Memory B cell (primary cell): ENCODE results near the gene BCAR1.

Experiments used
- ATAC-seq: fragments of 150-1000 bp; cut with Tn5 transposase; 2 replicates; pipeline ENCODE4 v1.10.0; 2021; ENCODE audit warnings: low read depth, mild to moderate bottlenecking, moderate library complexity
- DNase-seq, 2 donors: peaks; one replicate each; pipeline ENCODE4 v3.0.0; 2022; ENCODE audit warnings: low spot score in 2 of 2
- H3K27ac Mint-ChIP-seq: one replicate; pipeline ENCODE4 v1.8.0; 2022; ENCODE audit warnings: mild to moderate bottlenecking, moderate library complexity, mixed read lengths
- H3K27me3 Mint-ChIP-seq: one replicate; pipeline ENCODE4 v1.8.0; 2022; ENCODE audit warnings: mixed read lengths
- H3K36me3 Mint-ChIP-seq: one replicate; pipeline ENCODE4 v1.8.0; 2022; ENCODE audit warnings: mild to moderate bottlenecking, mixed read lengths
- H3K4me1 Mint-ChIP-seq: one replicate; pipeline ENCODE4 v1.8.0; 2022; ENCODE audit warnings: mixed read lengths
- H3K4me3 Mint-ChIP-seq: one replicate; pipeline ENCODE4 v1.8.0; 2022; ENCODE audit warnings: mild to moderate bottlenecking, moderate library complexity, mixed read lengths
- H3K9me3 Mint-ChIP-seq: one replicate; pipeline ENCODE4 v1.8.0; 2022; ENCODE audit warnings: mixed read lengths

BCAR1 gene

DNA sequence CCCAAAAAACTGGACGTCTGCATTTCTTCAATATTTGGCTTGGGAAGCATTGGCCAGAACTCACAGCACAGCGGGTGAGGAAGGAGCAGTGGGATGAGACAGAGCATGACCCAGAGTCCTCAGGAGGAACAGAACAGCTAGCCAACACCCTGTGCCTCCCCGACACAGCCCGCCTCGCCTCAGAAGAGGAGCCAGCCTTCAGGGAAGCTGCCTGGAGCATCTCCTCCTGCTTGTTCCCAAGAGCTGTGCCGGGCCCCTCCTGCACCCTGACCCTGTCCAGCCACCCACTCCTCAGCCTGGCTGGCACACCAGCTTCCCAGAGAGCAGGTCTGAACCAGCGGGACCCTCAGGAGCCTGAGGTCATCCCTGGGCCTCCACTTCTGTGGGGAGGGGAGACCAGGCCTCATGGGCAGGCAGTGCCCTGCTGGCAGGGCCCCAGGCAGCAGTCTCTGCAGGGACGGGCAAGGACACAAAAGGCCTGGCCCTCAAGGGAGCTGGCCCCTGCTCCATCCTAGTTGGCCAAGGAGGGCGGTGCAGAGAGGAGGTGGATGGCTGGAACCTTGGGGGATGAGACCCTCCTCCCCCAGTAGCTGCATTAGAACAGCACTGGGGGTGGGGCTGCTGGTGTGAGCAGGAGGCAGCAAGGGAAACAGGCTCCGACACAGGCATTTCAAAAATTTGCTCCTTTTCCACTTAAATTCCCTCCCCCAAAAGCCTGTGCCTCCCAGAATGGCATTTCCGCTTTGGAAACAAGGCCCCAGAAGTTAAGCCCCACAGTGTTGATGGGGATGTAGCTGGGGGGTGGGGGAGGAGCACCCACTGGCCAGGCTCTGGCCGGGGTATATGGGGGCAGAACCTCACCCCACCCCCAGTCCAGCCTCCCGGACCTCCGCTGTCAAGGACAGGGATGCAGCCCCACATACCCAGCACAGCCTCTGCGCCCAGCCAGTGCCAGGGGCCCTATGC, 1.8 kb upstream of the BCAR1 start:
- DNase-seq (no peak), ATAC-seq (no peak)
- Mint-ChIP-seq H3K4me3 (no peak overlapping the region), H3K9me3 (no peaks in the 10 kb centered on the region), H3K27ac (no peak overlapping the region), H3K36me3 (no peaks in the 10 kb centered on the region), H3K27me3 (peaks cover 26% of the 10 kb centered on the region), H3K4me1 (peaks cover 7% of the 10 kb centered on the region)

DNA sequence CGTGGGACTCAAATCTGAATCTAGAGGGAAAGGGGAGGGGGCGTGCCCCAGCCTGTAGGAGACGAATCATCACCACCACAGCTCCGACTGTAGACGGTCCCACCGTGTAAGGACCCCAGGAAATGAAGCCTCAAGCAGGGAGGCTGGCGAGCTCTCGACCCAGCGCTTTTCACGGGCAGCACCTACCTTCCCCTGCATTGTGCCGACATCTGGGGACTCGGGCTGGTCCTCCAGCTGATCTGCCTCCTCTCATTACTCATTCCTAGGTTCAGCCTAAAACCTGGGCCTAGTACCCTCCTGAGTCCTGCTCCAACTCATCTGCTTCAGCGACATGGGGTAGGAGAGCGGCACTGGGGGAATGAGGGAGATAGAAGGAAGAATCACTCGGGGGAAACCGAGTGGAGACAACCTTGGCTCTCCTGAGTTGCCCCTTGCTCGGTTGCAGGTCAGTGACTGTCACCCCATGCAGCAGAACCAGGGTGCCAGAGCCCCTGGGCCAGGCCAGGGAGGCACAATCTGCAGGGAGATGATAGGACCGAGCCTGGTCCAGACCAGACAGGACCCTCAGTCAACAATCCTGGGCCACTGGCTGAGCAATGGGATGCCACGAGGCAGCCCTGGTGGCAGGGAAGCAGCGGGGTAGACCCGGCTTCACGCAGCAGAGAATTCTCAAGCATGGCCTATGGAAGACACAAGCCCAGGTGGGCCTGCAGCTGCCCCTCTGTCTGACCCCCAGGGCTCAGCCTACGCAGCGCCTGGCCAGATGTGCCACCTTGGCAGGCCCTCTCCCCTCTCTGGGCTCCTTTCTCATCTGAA, 833 bp upstream of the BCAR1 start:
- ATAC-seq (no peak), DNase-seq (no peak)
- Mint-ChIP-seq H3K4me1 (peaks cover 9% of the 10 kb centered on the region), H3K4me3 (peak overlapping the region; percentile 85), H3K36me3 (no peaks in the 10 kb centered on the region), H3K9me3 (no peaks in the 10 kb centered on the region), H3K27me3 (peaks cover 28% of the 10 kb centered on the region), H3K27ac (no peak overlapping the region)

GRCh38 chr16:75250809-75251279, 580 bp downstream of the BCAR1 start:
- Mint-ChIP-seq H3K9me3 (no peaks in the 10 kb centered on the region), H3K4me1 (peaks cover 9% of the 10 kb centered on the region), H3K4me3 (peak overlapping the region; percentile 41), H3K27me3 (peaks cover 35% of the 10 kb centered on the region), H3K36me3 (no peaks in the 10 kb centered on the region), H3K27ac (no peak overlapping the region)
- peak; percentile 19 for ATAC-seq
- DNase-seq, result no peak

DNA sequence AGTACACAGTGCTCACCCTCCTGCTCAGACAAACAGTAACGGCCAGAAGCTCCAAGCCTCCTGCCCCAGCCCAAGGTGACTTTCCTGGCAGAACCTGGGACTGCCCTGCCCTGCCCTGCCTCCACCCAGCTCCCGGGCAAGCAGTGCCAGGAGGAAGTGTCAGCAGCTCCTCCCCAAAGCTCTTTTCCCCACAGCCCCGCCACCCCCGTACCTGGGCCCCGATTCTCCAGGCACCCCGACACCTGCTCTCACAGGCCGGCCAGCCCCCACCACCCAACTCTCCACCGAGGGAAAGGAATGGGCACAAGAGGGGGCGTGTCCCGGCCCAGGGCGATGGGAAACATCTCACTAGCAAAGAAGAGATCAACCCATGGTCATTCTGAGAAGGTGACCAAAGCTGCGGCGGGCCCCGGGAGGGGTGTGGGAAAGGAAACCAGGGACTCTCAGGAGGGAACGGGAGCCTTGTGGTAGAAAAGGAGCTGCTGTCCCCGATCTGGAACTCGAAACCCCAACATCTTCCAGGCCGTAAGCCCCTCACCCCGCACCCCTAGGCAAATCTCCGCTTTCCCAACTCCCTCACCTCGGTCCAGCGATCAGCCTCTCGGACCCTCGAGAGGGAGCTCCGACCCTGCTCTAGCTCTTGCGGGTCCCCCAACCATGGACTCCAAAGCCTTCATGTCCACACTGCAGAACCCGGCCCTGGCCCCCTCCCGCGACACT, 1.2 kb downstream of the BCAR1 start:
- Mint-ChIP-seq H3K27me3 (peaks cover 36% of the 10 kb centered on the region), H3K9me3 (no peaks in the 10 kb centered on the region), H3K4me3 (peak overlapping the region; percentile 41), H3K36me3 (no peaks in the 10 kb centered on the region), H3K27ac (no peak overlapping the region), H3K4me1 (peaks cover 9% of the 10 kb centered on the region)
- ATAC-seq (peak; percentile 8), DNase-seq (no peak)

GRCh38 chr16:75249441-75249840, 2.0 kb downstream of the BCAR1 start:
- H3K4me1 Mint-ChIP-seq, result peaks cover 14% of the 10 kb centered on the region
- peaks cover 36% of the 10 kb centered on the region for H3K27me3 Mint-ChIP-seq
- H3K36me3 Mint-ChIP-seq, result no peaks in the 10 kb centered on the region
- DNase-seq (no peak), ATAC-seq (no peak)
- no peak overlapping the region for H3K27ac Mint-ChIP-seq
- H3K9me3 Mint-ChIP-seq, result no peaks in the 10 kb centered on the region
- H3K4me3 Mint-ChIP-seq, result no peak overlapping the region

- no peak overlapping the region for H3K4me3 Mint-ChIP-seq
- no peak overlapping the region for H3K27ac Mint-ChIP-seq
- H3K36me3 Mint-ChIP-seq, result no peaks in the 10 kb centered on the region
- peaks cover 37% of the 10 kb centered on the region for H3K27me3 Mint-ChIP-seq
- peaks cover 19% of the 10 kb centered on the region for H3K4me1 Mint-ChIP-seq
- H3K9me3 Mint-ChIP-seq, result no peaks in the 10 kb centered on the region
- DNase-seq, result no peak
- no peak for ATAC-seq
These were observed 2.7 kb downstream of the BCAR1 start for GRCh38 chr16:75248536-75249380.

- no peak for ATAC-seq
- Mint-ChIP-seq H3K4me1 (peaks cover 19% of the 10 kb centered on the region), H3K9me3 (no peaks in the 10 kb centered on the region), H3K27me3 (peaks cover 39% of the 10 kb centered on the region), H3K27ac (no peak overlapping the region), H3K36me3 (no peaks in the 10 kb centered on the region), H3K4me3 (no peak overlapping the region)
- DNase-seq, result no peak
These were observed 3.3 kb downstream of the BCAR1 start for GRCh38 chr16:75248142-75248535.

DNA sequence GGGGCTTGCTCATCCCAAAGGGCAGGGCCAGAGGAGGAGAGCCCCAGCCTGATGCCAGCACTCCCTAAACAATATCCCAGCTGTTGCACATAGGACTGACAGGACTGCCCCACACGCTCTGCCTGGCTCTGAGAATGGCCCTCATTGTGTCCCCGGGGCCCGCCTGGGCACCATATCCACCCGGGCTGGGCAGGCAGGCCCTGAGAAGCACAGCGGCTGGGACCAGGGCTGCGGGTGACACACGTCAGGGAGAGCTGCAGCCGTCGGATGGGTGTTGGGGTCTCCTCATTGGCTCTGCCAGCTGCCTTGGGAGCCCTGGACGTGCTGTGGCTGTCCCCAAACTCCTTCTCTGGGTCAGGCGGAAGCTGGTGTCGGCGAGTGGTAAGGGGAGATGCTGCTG, 4.2 kb downstream of the BCAR1 start:
- ATAC-seq (no peak), DNase-seq (no peak)
- peaks cover 41% of the 10 kb centered on the region for H3K27me3 Mint-ChIP-seq
- H3K36me3 Mint-ChIP-seq, result no peaks in the 10 kb centered on the region
- no peak overlapping the region for H3K4me3 Mint-ChIP-seq
- H3K4me1 Mint-ChIP-seq, result peaks cover 19% of the 10 kb centered on the region
- no peak overlapping the region for H3K27ac Mint-ChIP-seq
- H3K9me3 Mint-ChIP-seq, result no peaks in the 10 kb centered on the region

DNA sequence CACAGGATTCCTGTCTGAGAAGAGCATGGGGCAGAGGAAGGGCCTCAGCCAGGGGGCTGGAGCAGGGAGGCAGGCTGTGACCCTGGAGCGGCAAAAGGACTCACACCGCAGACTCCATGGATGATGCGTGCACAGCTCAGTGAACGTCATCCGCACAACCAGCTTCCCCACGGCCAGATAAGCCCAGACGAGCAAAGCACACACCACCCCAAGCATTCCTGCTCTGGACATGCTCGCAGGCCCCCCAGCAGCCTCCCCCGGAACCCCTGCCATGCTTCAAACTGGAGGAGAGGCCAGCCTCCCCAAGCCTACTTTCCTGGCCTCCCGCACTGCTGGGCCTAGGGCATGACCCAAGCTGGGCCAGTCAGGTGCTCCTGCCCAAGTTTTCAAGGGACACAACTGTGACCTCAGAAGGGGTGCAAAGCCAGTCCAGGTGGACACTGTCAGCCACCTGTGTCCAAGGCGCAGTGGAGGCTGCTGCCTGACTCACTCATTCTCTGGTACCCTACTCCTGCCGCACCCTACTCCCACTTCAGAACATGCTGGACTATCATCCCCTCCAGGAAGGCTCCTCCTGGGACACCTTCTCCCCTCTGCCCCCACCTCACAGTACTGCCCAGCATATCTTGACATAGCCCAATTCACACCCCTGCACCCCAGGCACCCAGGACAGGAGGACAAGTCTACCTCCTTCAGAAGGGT, 4.8 kb downstream of the BCAR1 start:
- Mint-ChIP-seq H3K27ac (no peak overlapping the region), H3K4me1 (peaks cover 15% of the 10 kb centered on the region), H3K27me3 (peaks cover 37% of the 10 kb centered on the region), H3K36me3 (no peaks in the 10 kb centered on the region), H3K4me3 (no peak overlapping the region), H3K9me3 (no peaks in the 10 kb centered on the region)
- DNase-seq, result no peak
- no peak for ATAC-seq

DNA sequence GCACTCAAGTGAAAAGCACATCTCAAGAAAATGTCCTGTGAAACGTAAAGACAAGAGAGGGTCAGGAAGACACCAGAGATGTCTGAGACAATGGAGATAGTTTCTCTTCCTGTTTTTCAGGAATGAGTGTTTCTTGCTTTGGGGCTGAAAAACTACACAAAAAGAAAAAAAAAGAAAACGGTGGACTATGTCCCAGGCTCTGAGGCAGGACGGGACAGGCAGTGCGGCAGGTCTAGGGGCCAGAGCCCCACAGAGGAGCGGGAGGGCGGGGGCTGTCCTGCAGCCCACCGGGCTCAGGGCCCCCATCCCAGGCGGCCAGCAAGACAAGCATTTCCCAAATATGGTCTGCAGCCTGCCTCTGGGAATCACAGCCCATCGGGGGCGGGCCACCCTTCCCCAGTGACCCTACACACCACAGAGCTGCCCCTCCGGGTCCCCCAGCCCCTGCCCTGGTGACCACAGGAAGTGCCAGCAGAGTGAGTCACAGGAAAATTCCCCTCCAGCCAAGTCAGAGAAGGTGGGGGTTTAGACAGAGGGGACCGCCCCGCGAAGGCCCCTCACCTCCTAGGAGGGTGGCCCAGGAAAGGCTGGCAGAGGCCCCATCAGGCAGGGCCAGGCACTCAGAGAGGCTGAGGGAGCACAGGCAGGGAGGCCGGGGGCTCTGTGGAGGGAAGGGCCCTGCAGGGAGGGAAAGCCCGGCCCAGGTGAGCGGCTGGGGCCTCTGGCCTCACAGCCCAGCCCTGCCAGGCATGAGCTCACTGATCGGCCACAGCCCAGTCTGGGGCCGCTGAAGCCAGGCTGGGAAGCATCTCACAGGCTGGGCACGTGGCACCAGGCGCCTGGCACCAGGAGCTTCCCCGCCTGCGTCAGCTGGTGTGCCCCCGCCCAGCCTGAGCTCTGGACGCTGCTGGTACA, 6.3 kb downstream of the BCAR1 start:
- H3K27me3 Mint-ChIP-seq, result peaks cover 41% of the 10 kb centered on the region
- H3K36me3 Mint-ChIP-seq, result no peaks in the 10 kb centered on the region
- H3K4me3 Mint-ChIP-seq, result no peak overlapping the region
- no peaks in the 10 kb centered on the region for H3K9me3 Mint-ChIP-seq
- no peak overlapping the region for H3K27ac Mint-ChIP-seq
- ATAC-seq, result peak; percentile 46
- H3K4me1 Mint-ChIP-seq, result peaks cover 12% of the 10 kb centered on the region
- DNase-seq, result no peak

DNA sequence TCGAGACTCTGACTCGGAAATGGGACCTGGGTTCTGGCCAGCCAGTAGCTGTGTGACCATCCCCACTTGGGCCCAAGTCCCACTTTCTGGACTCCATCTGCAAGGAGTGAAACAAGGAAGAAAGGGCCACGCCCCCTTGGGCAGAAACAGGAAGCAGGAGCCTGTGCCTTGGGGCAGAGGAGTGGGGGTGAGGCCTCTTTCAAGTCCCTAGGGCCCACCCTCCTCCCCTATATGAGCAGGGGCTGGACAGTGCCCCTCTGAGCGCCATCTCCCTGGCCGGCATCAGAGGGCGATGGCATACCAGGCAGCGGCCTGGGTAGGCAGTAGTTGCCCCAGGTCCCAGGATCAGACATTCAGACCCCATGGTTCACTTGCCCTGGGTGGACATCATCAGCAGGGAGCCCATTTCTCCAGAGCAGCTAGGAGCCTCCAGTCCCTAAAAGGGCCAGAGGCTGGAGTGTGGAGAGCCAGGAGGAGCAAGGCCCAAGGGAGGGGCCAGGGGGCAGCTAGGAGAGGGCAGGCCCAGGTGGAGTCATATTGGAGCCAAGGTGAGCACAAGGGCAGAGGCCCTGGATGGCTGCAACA, 7.1 kb downstream of the BCAR1 start:
- ATAC-seq (no peak), DNase-seq (no peak)
- no peaks in the 10 kb centered on the region for H3K9me3 Mint-ChIP-seq
- peaks cover 42% of the 10 kb centered on the region for H3K27me3 Mint-ChIP-seq
- H3K4me3 Mint-ChIP-seq, result no peak overlapping the region
- peaks cover 12% of the 10 kb centered on the region for H3K4me1 Mint-ChIP-seq
- H3K36me3 Mint-ChIP-seq, result no peaks in the 10 kb centered on the region
- no peak overlapping the region for H3K27ac Mint-ChIP-seq
